Measurements from ENCODE around the gene TMEM107. TPM values are rescaled to one million over a fixed set of nuclear protein-coding genes. Genes with fewer than 3 reads are reported as not detected.
A peak's percentile ranks its signal among the peaks of the same experiment; 100 is the strongest.

Gene TMEM107
- total RNA-seq, 1 experiment from 2014 or later, result 17.2 TPM

GRCh38 chr17:8173871-8174322 is 2.3 kb downstream of the TMEM107 start (continued):
- TF ChIP-seq FOXP1 (CRISPR knock-in tag; IDR thresholded peaks at IDR 0.05; ENCODE audit: borderline replicate concordance), result no peak
- no peak for TF ChIP-seq FOXK1 (CRISPR knock-in tag; IDR thresholded peaks at IDR 0.05)
- TF ChIP-seq SP1 (CRISPR knock-in tag; conservative IDR thresholded peaks at IDR 0.05), result no peak
- TF ChIP-seq CREB1 (CRISPR knock-in tag; IDR thresholded peaks at IDR 0.05), result no peak
- no peak for TF ChIP-seq GABPB1 (CRISPR knock-in tag; IDR thresholded peaks at IDR 0.05)
- TF ChIP-seq AR (CRISPR knock-in tag; IDR thresholded peaks at IDR 0.05), result no peak
- no peak for TF ChIP-seq ZNF423 (CRISPR knock-in tag; IDR thresholded peaks at IDR 0.05)
- TF ChIP-seq HMGXB4 (CRISPR knock-in tag; IDR thresholded peaks at IDR 0.05), result no peak

GRCh38 chr17:8173056-8173870 is 2.9 kb downstream of the TMEM107 start:
- POLR2A ChIA-PET, result interaction anchor here (0.5 to 1.9 kb wide), 18 partner anchors 9 to 100 kb away, joined by 3 to 39 read pairs (median 4); partner anchors contain the start of genes HES7 and PER1
- H3K27me3 Mint-ChIP-seq (ENCODE audit: low read depth), result no peaks in the 10 kb centered on the region
- H3K4me3 Mint-ChIP-seq, result peak overlapping the region; percentile 85
- peak overlapping the region; percentile 100 for H3K27ac Mint-ChIP-seq
- H3K36me3 Mint-ChIP-seq, result no peaks in the 10 kb centered on the region
- peaks cover 31% of the 10 kb centered on the region for H3K4me1 Mint-ChIP-seq
- CTCF ChIA-PET, result interaction anchor here (1.0 to 2.0 kb wide), 4 partner anchors 9 to 113 kb away, joined by 3 to 6 read pairs (median 4); no protein-coding TSS in a partner anchor
- ATAC-seq (peak; percentile 70), DNase-seq (ENCODE audit: low spot score) (peak; percentile 66)
- no peaks in the 10 kb centered on the region for H3K9me3 Mint-ChIP-seq
- TF ChIP-seq HMGA2 (CRISPR knock-in tag; IDR thresholded peaks at IDR 0.05) (no peak), MXD4 (CRISPR knock-in tag; IDR thresholded peaks at IDR 0.05; ENCODE audit: borderline replicate concordance) (no peak), E2F5 (CRISPR knock-in tag; IDR thresholded peaks at IDR 0.05) (0 out of 2 replicates have a peak, but pooled peaks have one; percentile 53), PRDM15 (CRISPR knock-in tag; IDR thresholded peaks at IDR 0.05) (peak; percentile 52), FOXK1 (CRISPR knock-in tag; IDR thresholded peaks at IDR 0.05) (peak; percentile 94), ZBTB21 (CRISPR knock-in tag; IDR thresholded peaks at IDR 0.05; ENCODE audit: borderline replicate concordance) (peak; percentile 94), ZSCAN18 (CRISPR knock-in tag; IDR thresholded peaks at IDR 0.05) (no peak), RORB (CRISPR knock-in tag; IDR thresholded peaks at IDR 0.05) (peak; percentile 92), MAX (CRISPR knock-in tag; IDR thresholded peaks at IDR 0.05) (peak; percentile 64), ZNF138 (CRISPR knock-in tag; conservative IDR thresholded peaks at IDR 0.05) (peak; percentile 92; the same call in 1 of the 2 replicates), KAT7 (CRISPR knock-in tag; IDR thresholded peaks at IDR 0.05; ENCODE audit: borderline replicate concordance) (peak; percentile 92; the same call in 1 of the 2 replicates), CREB1 (CRISPR knock-in tag; IDR thresholded peaks at IDR 0.05) (peak; percentile 83), PREB (CRISPR knock-in tag; IDR thresholded peaks at IDR 0.05; ENCODE audit: borderline replicate concordance) (peak; percentile 85)

All from WTC11 (cell line).